CD14-positive monocyte (primary cell): ENCODE measurements around the gene TNFRSF14. TPM values are rescaled to one million over a fixed set of nuclear protein-coding genes. Genes with fewer than 3 reads are reported as not detected.

Experiments used
- DNase-seq, 3 donors: peaks; one replicate each; pipeline ENCODE4 v3.0.0-alpha.2; 2011 to 2022
- H2AFZ ChIP-seq: 2 replicates; pipeline ENCODE4 v1.6.0; 2012; ENCODE audit warnings: mild to moderate bottlenecking, low read depth, low read length, inconsistent platforms; ENCODE audit not compliant: insufficient read depth, poor library complexity, severe bottlenecking
- H3K27ac ChIP-seq, 2 donors: 1 replicate in 1 of 2; 2 replicates in 1 of 2; pipeline ENCODE4 v1.5.1; 2012 to 2013; ENCODE audit warnings: low read length in 2 of 2, control low read depth in 1 of 2, inconsistent platforms in 1 of 2, low read depth in 1 of 2, mild to moderate bottlenecking in 1 of 2
- H3K27me3 ChIP-seq, 2 donors: one replicate each; pipeline versions ENCODE4 v1.6.0 to v1.6.1; 2011 to 2013; ENCODE audit warnings: low read length in 2 of 2; ENCODE audit not compliant: control insufficient read depth in 2 of 2, insufficient read depth in 2 of 2
- H3K36me3 ChIP-seq, 2 donors: replicated peaks in 1 of 2; 1 replicate in 1 of 2; 2 replicates in 1 of 2; pipeline versions ENCODE4 v1.5.1 to v1.6.1; 2012 to 2013; ENCODE audit warnings: low read length in 2 of 2, control low read depth in 1 of 2, inconsistent platforms in 1 of 2, mild to moderate bottlenecking in 1 of 2; ENCODE audit not compliant: insufficient read depth in 2 of 2, control insufficient read depth in 1 of 2
- H3K4me1 ChIP-seq, 2 donors: 1 replicate in 1 of 2; 2 replicates in 1 of 2; pipeline versions ENCODE4 v1.5.1 to v1.6.1; 2012 to 2013; ENCODE audit warnings: low read length in 2 of 2, control low read depth in 1 of 2, inconsistent platforms in 1 of 2, mild to moderate bottlenecking in 1 of 2, moderate library complexity in 1 of 2; ENCODE audit not compliant: insufficient read depth in 2 of 2, control insufficient read depth in 1 of 2
- H3K4me2 ChIP-seq: replicated peaks from 2 replicates; pipeline ENCODE3; 2012; ENCODE audit warnings: low read length, moderate library complexity, mild to moderate bottlenecking; ENCODE audit not compliant: poor library complexity, severe bottlenecking; ENCODE audit errors: extremely low read depth
- H3K4me3 ChIP-seq, 3 experiments: fragments of 200-600 bp in 1 of 3; sonication (generic) in 1 of 3; replicated peaks in 1 of 3; 1 replicate in 2 of 3; 2 replicates in 1 of 3; pipeline ENCODE4 v1.5.1; 2011 to 2013; ENCODE audit warnings: low read length in 3 of 3, mild to moderate bottlenecking in 3 of 3, control low read depth in 2 of 3, low read depth in 2 of 3, inconsistent platforms in 1 of 3, moderate library complexity in 1 of 3
- H3K79me2 ChIP-seq: 2 replicates; pipeline ENCODE4 v1.6.0; 2012; ENCODE audit warnings: mild to moderate bottlenecking, control low read depth, inconsistent platforms, low read length, moderate library complexity; ENCODE audit not compliant: insufficient read depth
- H3K9ac ChIP-seq: 2 replicates; pipeline ENCODE4 v1.6.0; 2017; ENCODE audit warnings: low read length, mild to moderate bottlenecking; ENCODE audit not compliant: insufficient read depth, poor library complexity, severe bottlenecking
- H3K9me3 ChIP-seq, 2 donors: replicated peaks in 1 of 2; 1 replicate in 1 of 2; 2 replicates in 1 of 2; pipeline versions ENCODE4 v1.5.1 to v1.6.1; 2012 to 2013; ENCODE audit warnings: low read length in 2 of 2, control low read depth in 1 of 2; ENCODE audit not compliant: control insufficient read depth in 1 of 2, insufficient read depth in 1 of 2
- H4K20me1 ChIP-seq: 2 replicates; pipeline ENCODE4 v1.6.0; 2012; ENCODE audit warnings: mild to moderate bottlenecking, low read length, control low read depth, moderate library complexity; ENCODE audit not compliant: insufficient read depth
- H3K27ac Mint-ChIP-seq, 7 donors: one replicate each; pipeline ENCODE4 v1.8.0; 2020; ENCODE audit warnings: mild to moderate bottlenecking in 7 of 7, mixed read lengths in 7 of 7, moderate library complexity in 6 of 7, inconsistent platforms in 2 of 7
- H3K27me3 Mint-ChIP-seq, 3 donors: one replicate each; pipeline ENCODE4 v1.8.0; 2021 to 2022; ENCODE audit warnings: low read depth in 3 of 3, mild to moderate bottlenecking in 3 of 3, mixed read lengths in 3 of 3, moderate library complexity in 3 of 3, inconsistent platforms in 1 of 3
- H3K36me3 Mint-ChIP-seq, 2 donors: one replicate each; pipeline ENCODE4 v1.8.0; 2020; ENCODE audit warnings: mixed read lengths in 2 of 2, inconsistent platforms in 1 of 2, mild to moderate bottlenecking in 1 of 2
- H3K4me1 Mint-ChIP-seq: one replicate; pipeline ENCODE4 v1.8.0; 2020; ENCODE audit warnings: mild to moderate bottlenecking, mixed read lengths
- H3K4me3 Mint-ChIP-seq, 2 donors: one replicate each; pipeline ENCODE4 v1.8.0; 2020; ENCODE audit warnings: mild to moderate bottlenecking in 2 of 2, mixed read lengths in 2 of 2, moderate library complexity in 1 of 2
- H3K9me3 Mint-ChIP-seq, 7 donors: one replicate each; pipeline ENCODE4 v1.8.0; 2020 to 2022; ENCODE audit warnings: mixed read lengths in 7 of 7, mild to moderate bottlenecking in 6 of 7, moderate library complexity in 6 of 7, inconsistent platforms in 2 of 7
- WGBS: methylation state at CpG from one replicate; pipeline ENCODE4 v1.1.5; 2013; ENCODE audit warnings: missing lambda C conversion rate; ENCODE audit not compliant: insufficient coverage; 5-methylcytosine and 5-hydroxymethylcytosine counted together
- intact Hi-C, 2 donors: fragments of 100-400 bp; cut with micrococcal nuclease; formaldehyde crosslinking; loops; one replicate each; pipeline versions ENCODE4 v1.15.0 to v1.15.1; 2023
- polyA plus RNA-seq, 3 donors: library from polyadenylated mRNA; depleted of rRNA in 1 of 3; unstranded in 2 of 3; stranded (reverse) in 1 of 3; fragments of 300-500 nt in 2 of 3; fragments of >200 nt in 1 of 3; fragmentation: Illumina TruSeq in 2 of 3; gene quantifications; 1 replicate in 2 of 3; 2 replicates in 1 of 3; pipeline ENCODE4 v1.2.3, GENCODE V29; 2012 to 2021
- TF ChIP-seq, protein P1 (sequence below): fragments of 200-600 bp; IDR thresholded peaks from one replicate; pipeline ENCODE4 v1.8.0; 2022; ENCODE audit warnings: antibody characterized with exemption, mild to moderate bottlenecking

TNFRSF14 gene
- polyA plus RNA-seq, 3 donors, result 62.1 to 512 (median 64.4) TPM

GRCh38 chr1:2553871-2554620, 2.1 kb upstream of the TNFRSF14 start:
- H3K27me3 Mint-ChIP-seq, result peaks cover 9 to 16% (median 14%) of the 10 kb centered on the region in 3 donors
- Histone ChIP-seq H3K4me1 (peaks cover 51 to 56% of the 10 kb centered on the region in 2 donors), H3K27me3 (no peaks in the 10 kb centered on the region), H4K20me1 (peaks cover 14% of the 10 kb centered on the region), H3K79me2 (peaks cover 27% of the 10 kb centered on the region), H3K9ac (no peak overlapping the region), H3K27ac (no peak overlapping the region), H3K9me3 (no peaks in the 10 kb centered on the region), H3K4me3 (no peak overlapping the region), H2AFZ (no peak overlapping the region), H3K36me3 (peaks cover 14 to 16% of the 10 kb centered on the region in 2 donors), H3K4me2 (peak overlapping the region; percentile 97)
- peaks cover 40% of the 10 kb centered on the region for H3K4me1 Mint-ChIP-seq
- peak overlapping the region in 1 of 2 donors; percentile 55 for H3K4me3 Mint-ChIP-seq
- peak overlapping the region in 5 of 7 donors; percentile 55 to 98 (median 97) for H3K27ac Mint-ChIP-seq
- no peak for DNase-seq
- TF ChIP-seq, protein P1, sequence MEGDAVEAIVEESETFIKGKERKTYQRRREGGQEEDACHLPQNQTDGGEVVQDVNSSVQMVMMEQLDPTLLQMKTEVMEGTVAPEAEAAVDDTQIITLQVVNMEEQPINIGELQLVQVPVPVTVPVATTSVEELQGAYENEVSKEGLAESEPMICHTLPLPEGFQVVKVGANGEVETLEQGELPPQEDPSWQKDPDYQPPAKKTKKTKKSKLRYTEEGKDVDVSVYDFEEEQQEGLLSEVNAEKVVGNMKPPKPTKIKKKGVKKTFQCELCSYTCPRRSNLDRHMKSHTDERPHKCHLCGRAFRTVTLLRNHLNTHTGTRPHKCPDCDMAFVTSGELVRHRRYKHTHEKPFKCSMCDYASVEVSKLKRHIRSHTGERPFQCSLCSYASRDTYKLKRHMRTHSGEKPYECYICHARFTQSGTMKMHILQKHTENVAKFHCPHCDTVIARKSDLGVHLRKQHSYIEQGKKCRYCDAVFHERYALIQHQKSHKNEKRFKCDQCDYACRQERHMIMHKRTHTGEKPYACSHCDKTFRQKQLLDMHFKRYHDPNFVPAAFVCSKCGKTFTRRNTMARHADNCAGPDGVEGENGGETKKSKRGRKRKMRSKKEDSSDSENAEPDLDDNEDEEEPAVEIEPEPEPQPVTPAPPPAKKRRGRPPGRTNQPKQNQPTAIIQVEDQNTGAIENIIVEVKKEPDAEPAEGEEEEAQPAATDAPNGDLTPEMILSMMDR, result no peak
- 83% methylated on average over 25 of the region's 30 CpGs for WGBS
- peaks cover 0 to 3% (median 0%) of the 10 kb centered on the region in 7 donors for H3K9me3 Mint-ChIP-seq
- peaks cover 13 to 16% of the 10 kb centered on the region in 2 donors for H3K36me3 Mint-ChIP-seq
- intact Hi-C loops, result no loop called here

DNA sequence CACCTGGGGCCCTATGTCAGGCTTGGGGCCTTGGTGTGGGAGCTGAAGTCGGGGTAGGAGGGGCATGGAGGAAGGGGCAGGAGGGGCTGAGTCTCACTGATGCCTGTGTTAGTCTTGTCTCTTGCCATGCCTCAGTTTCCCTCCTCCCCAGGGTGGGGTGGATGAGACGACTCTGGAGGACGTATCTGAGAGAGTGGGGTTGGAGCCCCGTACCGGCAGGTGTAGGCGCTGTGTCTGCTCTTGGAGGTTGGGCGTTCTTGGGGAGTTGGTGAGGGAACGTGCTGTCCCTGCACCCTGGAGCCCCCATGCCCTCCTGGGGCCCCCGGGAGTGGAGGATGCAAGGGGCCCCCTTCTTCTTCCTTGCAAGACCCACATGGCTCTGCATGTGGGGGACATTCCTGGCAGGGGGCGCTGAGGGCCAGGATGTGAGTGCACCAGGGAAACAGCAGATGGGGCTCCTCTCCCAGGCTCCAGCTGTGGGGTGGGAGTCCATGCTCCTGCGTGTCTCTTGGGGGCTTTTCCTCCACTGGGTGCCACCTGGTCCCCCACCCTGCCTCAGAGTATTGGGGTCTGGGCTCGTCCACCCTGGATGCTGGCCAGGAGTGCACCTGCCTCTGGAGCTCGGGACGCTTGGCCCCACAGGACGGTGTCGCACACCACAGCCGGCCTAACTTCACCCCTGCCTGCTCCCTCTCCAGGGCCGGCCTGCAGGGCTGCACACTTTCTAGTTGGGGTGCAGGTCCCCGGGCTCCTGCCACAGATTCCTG, 1.4 kb upstream of the TNFRSF14 start:
- peaks cover 0 to 3% (median 0%) of the 10 kb centered on the region in 7 donors for H3K9me3 Mint-ChIP-seq
- Histone ChIP-seq H3K9ac (peak overlapping the region; percentile 93), H3K36me3 (peaks cover 22 to 23% of the 10 kb centered on the region in 2 donors), H3K9me3 (no peaks in the 10 kb centered on the region), H2AFZ (no peak overlapping the region), H4K20me1 (peaks cover 22% of the 10 kb centered on the region), H3K4me2 (peak overlapping the region; percentile 97), H3K27me3 (no peaks in the 10 kb centered on the region), H3K4me3 (peak overlapping the region in 1 of 3 experiments; percentile 98), H3K27ac (peak overlapping the region; percentile 96 to 97), H3K4me1 (peaks cover 43 to 48% of the 10 kb centered on the region in 2 donors), H3K79me2 (peaks cover 27% of the 10 kb centered on the region)
- TF ChIP-seq, protein P1, result peak; percentile 59
- H3K27me3 Mint-ChIP-seq, result peaks cover 9 to 16% (median 14%) of the 10 kb centered on the region in 3 donors
- peak overlapping the region; percentile 74 to 100 (median 98) for H3K27ac Mint-ChIP-seq
- H3K4me3 Mint-ChIP-seq, result peak overlapping the region; percentile 34 to 96
- WGBS, result 17% methylated on average over 14 of the region's 19 CpGs
- DNase-seq, result peak in 1 of 3 donors; percentile 53
- H3K4me1 Mint-ChIP-seq, result peaks cover 34% of the 10 kb centered on the region
- intact Hi-C loops, result no loop called here
- peaks cover 17 to 24% of the 10 kb centered on the region in 2 donors for H3K36me3 Mint-ChIP-seq
